T-helper 2 cell treated with Interferon-gamma antibody and Interleukin-4, amounts not matched to agents 5 μg/mL and 100 μg/mL, for 36 hours (primary cell): ENCODE measurements around the gene GOLGA8S.
"Not testable (repeated sequence)": the region's sequence is repeated elsewhere in the genome, so short reads cannot be mapped to it uniquely, and the experiment has no call there.

Experiments
- DNase-seq: peaks from one replicate; pipeline ENCODE4 v3.0.0; 2021; ENCODE audit warnings: low spot score
- H3K27ac Mint-ChIP-seq: one replicate; pipeline ENCODE4 v1.8.0; 2021; ENCODE audit warnings: mild to moderate bottlenecking, mixed read lengths
- H3K27me3 Mint-ChIP-seq: one replicate; pipeline ENCODE4 v1.8.0; 2021; ENCODE audit warnings: low read depth, mixed read lengths
- H3K36me3 Mint-ChIP-seq: one replicate; pipeline ENCODE4 v1.8.0; 2021; ENCODE audit warnings: low read depth, mixed read lengths
- H3K4me1 Mint-ChIP-seq: one replicate; pipeline ENCODE4 v1.8.0; 2021; ENCODE audit warnings: low read depth, mixed read lengths
- H3K4me3 Mint-ChIP-seq: one replicate; pipeline ENCODE4 v1.8.0; 2022; ENCODE audit warnings: mild to moderate bottlenecking, moderate library complexity, mixed read lengths
- H3K9me3 Mint-ChIP-seq: one replicate; pipeline ENCODE4 v1.8.0; 2021; ENCODE audit warnings: mixed read lengths

Gene GOLGA8S

GRCh38 chr15:23354448-23354847 is at the start of gene GOLGA8S:
Gene GOLGA8S (plus strand): TSS chr15:23354748. CDS start chr15:23354810, 62 bp downstream.
- not testable (repeated sequence) for H3K27me3 Mint-ChIP-seq, DNase-seq, H3K9me3 Mint-ChIP-seq, H3K36me3 Mint-ChIP-seq, H3K27ac Mint-ChIP-seq, H3K4me3 Mint-ChIP-seq, H3K4me1 Mint-ChIP-seq

- H3K36me3 Mint-ChIP-seq: peaks cover 25% of the 10 kb centered on the region
- H3K4me1 Mint-ChIP-seq: peaks cover 21% of the 10 kb centered on the region
- not testable (repeated sequence) for DNase-seq, H3K27me3 Mint-ChIP-seq, H3K9me3 Mint-ChIP-seq
- peak overlapping the region; percentile 90 for H3K4me3 Mint-ChIP-seq
- peak overlapping the region; percentile 94 for H3K27ac Mint-ChIP-seq
Observed at GRCh38 chr15:23304805-23305204, 49.7 kb upstream of the GOLGA8S start.

GRCh38 chr15:23305921-23306320 is 48.6 kb upstream of the GOLGA8S start:
- H3K9me3 Mint-ChIP-seq, DNase-seq, H3K27ac Mint-ChIP-seq, H3K27me3 Mint-ChIP-seq: not testable (repeated sequence)
- peaks cover 21% of the 10 kb centered on the region for H3K4me1 Mint-ChIP-seq
- H3K36me3 Mint-ChIP-seq: peaks cover 32% of the 10 kb centered on the region
- H3K4me3 Mint-ChIP-seq: peak overlapping the region; percentile 30

- not testable (repeated sequence) for H3K4me3 Mint-ChIP-seq, H3K27ac Mint-ChIP-seq
Observed at GRCh38 chr15:23311233-23311632, 43.3 kb upstream of the GOLGA8S start.

GRCh38 chr15:23334096-23334495 is 20.5 kb upstream of the GOLGA8S start, which contains the start of gene GOLGA6L26:
Gene GOLGA6L26 (minus strand): TSS chr15:23334196. CDS start chr15:23334135, 61 bp downstream.
- not testable (repeated sequence) for H3K27ac Mint-ChIP-seq, H3K9me3 Mint-ChIP-seq, H3K4me1 Mint-ChIP-seq, H3K4me3 Mint-ChIP-seq, H3K36me3 Mint-ChIP-seq, H3K27me3 Mint-ChIP-seq, DNase-seq

More at GRCh38 chr15:23311233-23311632, 43.3 kb upstream of the GOLGA8S start:
- H3K4me1 Mint-ChIP-seq, H3K27me3 Mint-ChIP-seq, DNase-seq, H3K9me3 Mint-ChIP-seq: not testable (repeated sequence)
- peaks cover 34% of the 10 kb centered on the region for H3K36me3 Mint-ChIP-seq

GRCh38 chr15:23362622-23363021 is 8.1 kb downstream of the GOLGA8S start:
- not testable (repeated sequence) for H3K9me3 Mint-ChIP-seq, H3K36me3 Mint-ChIP-seq, DNase-seq, H3K4me1 Mint-ChIP-seq, H3K27ac Mint-ChIP-seq, H3K27me3 Mint-ChIP-seq, H3K4me3 Mint-ChIP-seq

- not testable (repeated sequence) for H3K4me3 Mint-ChIP-seq, H3K27me3 Mint-ChIP-seq, H3K36me3 Mint-ChIP-seq, DNase-seq, H3K4me1 Mint-ChIP-seq, H3K27ac Mint-ChIP-seq, H3K9me3 Mint-ChIP-seq
Observed at GRCh38 chr15:23364261-23364660, 9.7 kb downstream of the GOLGA8S start.

- Mint-ChIP-seq H3K4me1 (no peaks in the 10 kb centered on the region), H3K4me3 (no peak overlapping the region), H3K27ac (no peak overlapping the region), H3K36me3 (no peaks in the 10 kb centered on the region), H3K27me3 (no peaks in the 10 kb centered on the region), H3K9me3 (no peaks in the 10 kb centered on the region)
- DNase-seq: no peak
Observed at GRCh38 chr15:23370578-23370977, 16.0 kb downstream of the GOLGA8S start.

- H3K4me1 Mint-ChIP-seq, DNase-seq, H3K9me3 Mint-ChIP-seq, H3K4me3 Mint-ChIP-seq, H3K36me3 Mint-ChIP-seq, H3K27ac Mint-ChIP-seq, H3K27me3 Mint-ChIP-seq: not testable (repeated sequence)
Observed at GRCh38 chr15:23371134-23371533, 16.6 kb downstream of the GOLGA8S start.

GRCh38 chr15:23371868-23372267 is 17.3 kb downstream of the GOLGA8S start:
- H3K36me3 Mint-ChIP-seq, H3K27me3 Mint-ChIP-seq, H3K9me3 Mint-ChIP-seq, H3K4me3 Mint-ChIP-seq, H3K27ac Mint-ChIP-seq, DNase-seq, H3K4me1 Mint-ChIP-seq: not testable (repeated sequence)

GRCh38 chr15:23372284-23372683 is 17.7 kb downstream of the GOLGA8S start:
- peaks cover 2% of the 10 kb centered on the region for H3K27me3 Mint-ChIP-seq
- no peaks in the 10 kb centered on the region for H3K36me3 Mint-ChIP-seq
- H3K4me3 Mint-ChIP-seq: no peak overlapping the region
- H3K27ac Mint-ChIP-seq: no peak overlapping the region
- H3K4me1 Mint-ChIP-seq: no peaks in the 10 kb centered on the region
- no peaks in the 10 kb centered on the region for H3K9me3 Mint-ChIP-seq
- no peak for DNase-seq

GRCh38 chr15:23372891-23373600 is 18.5 kb downstream of the GOLGA8S start:
- H3K4me1 Mint-ChIP-seq, DNase-seq, H3K36me3 Mint-ChIP-seq, H3K9me3 Mint-ChIP-seq, H3K4me3 Mint-ChIP-seq, H3K27me3 Mint-ChIP-seq, H3K27ac Mint-ChIP-seq: not testable (repeated sequence)

GRCh38 chr15:23374226-23374625 is 19.7 kb downstream of the GOLGA8S start:
- H3K27ac Mint-ChIP-seq, H3K4me3 Mint-ChIP-seq, DNase-seq, H3K9me3 Mint-ChIP-seq, H3K4me1 Mint-ChIP-seq, H3K27me3 Mint-ChIP-seq, H3K36me3 Mint-ChIP-seq: not testable (repeated sequence)

- not testable (repeated sequence) for H3K4me1 Mint-ChIP-seq, H3K36me3 Mint-ChIP-seq, H3K27me3 Mint-ChIP-seq, H3K4me3 Mint-ChIP-seq, H3K27ac Mint-ChIP-seq, DNase-seq, H3K9me3 Mint-ChIP-seq
Observed at GRCh38 chr15:23378946-23379345, 24.4 kb downstream of the GOLGA8S start.

GRCh38 chr15:23380700-23381099 is 26.2 kb downstream of the GOLGA8S start:
- not testable (repeated sequence) for H3K27me3 Mint-ChIP-seq, H3K4me3 Mint-ChIP-seq, H3K4me1 Mint-ChIP-seq, H3K27ac Mint-ChIP-seq, H3K9me3 Mint-ChIP-seq, DNase-seq, H3K36me3 Mint-ChIP-seq
